Gastroesophageal sphincter (tissue), 4 donors: ENCODE results near the gene ZNF555. TPM values are rescaled to one million over a fixed set of nuclear protein-coding genes. Genes with fewer than 3 reads are reported as not detected.

Experiments
- ATAC-seq: fragments of 150-250 bp; one replicate; pipeline ENCODE4 v1.9.1; 2016; ENCODE audit warnings: mild to moderate bottlenecking, moderate library complexity
- H3K27ac ChIP-seq, 4 donors: fragments of 200-600 bp; sonication (generic) in 3 of 4; 1 replicate in 3 of 4; 2 replicates in 1 of 4; pipeline ENCODE4 v1.5.1; 2016 to 2019
- H3K27me3 ChIP-seq: fragments of 200-600 bp; sonication (generic); one replicate; pipeline ENCODE4 v1.5.1; 2019
- H3K36me3 ChIP-seq, 2 donors: fragments of 200-600 bp; sonication (generic); one replicate each; pipeline ENCODE4 v1.5.1; 2019; ENCODE audit warnings: control low read depth in 1 of 2
- H3K4me1 ChIP-seq, 3 donors: fragments of 200-600 bp; sonication (generic); 1 replicate in 2 of 3; 2 replicates in 1 of 3; pipeline ENCODE4 v1.5.1; 2016 to 2019; ENCODE audit warnings: control low read depth in 2 of 3
- H3K4me3 ChIP-seq, 2 donors: fragments of 200-600 bp; sonication (generic); one replicate each; pipeline ENCODE4 v1.5.1; 2019; ENCODE audit warnings: mild to moderate bottlenecking in 1 of 2, moderate library complexity in 1 of 2
- H3K9me3 ChIP-seq, 3 donors: fragments of 200-600 bp; sonication (generic); one replicate each; pipeline ENCODE4 v1.5.1; 2017 to 2019; ENCODE audit warnings: control low read depth in 2 of 3
- CTCF ChIP-seq, 4 experiments: fragments of 200-600 bp in 2 of 4; fragments of 450-650 bp in 2 of 4; sonication (generic) in 1 of 4; IDR thresholded peaks; one replicate each; pipeline ENCODE4 v1.5.1; 2017 to 2019; ENCODE audit warnings: antibody characterized with exemption in 4 of 4, mild to moderate bottlenecking in 2 of 4, moderate library complexity in 2 of 4
- EP300 ChIP-seq: sonication (generic); formaldehyde crosslinking; IDR thresholded peaks from one replicate; pipeline ENCODE4 v1.6.1; 2017; ENCODE audit warnings: antibody characterized with exemption, mild to moderate bottlenecking
- POLR2A ChIP-seq, 2 donors: fragments of 450-650 bp; IDR thresholded peaks; one replicate each; pipeline ENCODE4 v1.6.1; 2017; ENCODE audit warnings: antibody characterized with exemption in 2 of 2, mild to moderate bottlenecking in 2 of 2, moderate library complexity in 1 of 2
- POLR2AphosphoS5 ChIP-seq: sonication (generic); formaldehyde crosslinking; IDR thresholded peaks from one replicate; pipeline ENCODE4 v1.6.1; 2017; ENCODE audit warnings: antibody characterized with exemption
- WGBS, 2 donors: methylation state at CpG; one replicate each; pipeline ENCODE4 v1.1.5; 2018; ENCODE audit warnings: low coverage in 1 of 2; 5-methylcytosine and 5-hydroxymethylcytosine counted together
- total RNA-seq, 4 donors: library from RNA; depleted of rRNA; stranded (reverse); fragments of >200 nt; gene quantifications; one replicate each; pipeline ENCODE4 v1.1.0, GENCODE V29; 2016

Gene ZNF555
- total RNA-seq, 4 donors from 2014 or later = 4.2 to 10.9 (median 7.6) TPM

- no peaks in the 10 kb centered on the region for H3K9me3 ChIP-seq
- no peak for ATAC-seq
- peaks cover 0 to 96% of the 10 kb centered on the region in 2 donors for H3K36me3 ChIP-seq
- TF ChIP-seq POLR2A (IDR thresholded peaks at IDR 0.05) (no peak), EP300 (no peak), POLR2AphosphoS5 (no peak), CTCF (IDR thresholded peaks at IDR 0.05) (no peak)
- no peaks in the 10 kb centered on the region for H3K4me1 ChIP-seq
- no peak overlapping the region for H3K4me3 ChIP-seq
- no peak overlapping the region for H3K27ac ChIP-seq
- H3K27me3 ChIP-seq = no peaks in the 10 kb centered on the region
- 76 to 100% methylated on average over 1 to 6 of the region's 27 CpGs for WGBS, 2 donors
These were observed 36.9 kb upstream of the ZNF555 start for GRCh38 chr19:2804156-2805004.

GRCh38 chr19:2805261-2805900 is 35.9 kb upstream of the ZNF555 start:
- Histone ChIP-seq H3K4me3 (no peak overlapping the region), H3K9me3 (no peaks in the 10 kb centered on the region), H3K4me1 (no peaks in the 10 kb centered on the region), H3K27me3 (no peaks in the 10 kb centered on the region), H3K36me3 (peaks cover 0 to 96% of the 10 kb centered on the region in 2 donors), H3K27ac (no peak overlapping the region)
- ATAC-seq = no peak
- no peak for TF ChIP-seq POLR2A (IDR thresholded peaks at IDR 0.05)
- no peak for TF ChIP-seq POLR2AphosphoS5
- TF ChIP-seq EP300 = no peak
- TF ChIP-seq CTCF (IDR thresholded peaks at IDR 0.05) = no peak
- WGBS, 2 donors = 100% methylated on average over 5 of the region's 28 CpGs; no CpG with 5 or more reads in 1 of the 2 donors

- no peak for ATAC-seq
- no peaks in the 10 kb centered on the region for H3K9me3 ChIP-seq
- H3K27ac ChIP-seq = no peak overlapping the region
- H3K4me1 ChIP-seq = no peaks in the 10 kb centered on the region
- no peaks in the 10 kb centered on the region for H3K27me3 ChIP-seq
- TF ChIP-seq POLR2A (IDR thresholded peaks at IDR 0.05) (no peak), CTCF (IDR thresholded peaks at IDR 0.05) (no peak), POLR2AphosphoS5 (no peak), EP300 (no peak)
- H3K36me3 ChIP-seq = peaks cover 0 to 96% of the 10 kb centered on the region in 2 donors
- 92% methylated on average over 5 of the region's 23 CpGs; no CpG with 5 or more reads in 1 of the 2 donors for WGBS, 2 donors
- H3K4me3 ChIP-seq = no peak overlapping the region
These were observed 35.2 kb upstream of the ZNF555 start for GRCh38 chr19:2805991-2806649.

GRCh38 chr19:2806736-2807378 is 34.4 kb upstream of the ZNF555 start:
- 90% methylated on average over 2 of the region's 34 CpGs; no CpG with 5 or more reads in 1 of the 2 donors for WGBS, 2 donors
- no peak for ATAC-seq
- Histone ChIP-seq H3K9me3 (no peaks in the 10 kb centered on the region), H3K36me3 (peaks cover 0 to 96% of the 10 kb centered on the region in 2 donors), H3K4me1 (no peaks in the 10 kb centered on the region), H3K27ac (no peak overlapping the region), H3K27me3 (no peaks in the 10 kb centered on the region), H3K4me3 (no peak overlapping the region)
- TF ChIP-seq CTCF (IDR thresholded peaks at IDR 0.05) = no peak
- TF ChIP-seq EP300 = no peak
- TF ChIP-seq POLR2AphosphoS5 = no peak
- TF ChIP-seq POLR2A (IDR thresholded peaks at IDR 0.05) = no peak
